Stimulated activated CD8-positive, alpha-beta memory T cell treated with anti-CD3 and anti-CD28 coated beads, Interleukin-15, amount 100 ng/mL, for 48 hours (primary cell): Measurements from ENCODE around the gene LCE3A.
"Not testable (repeated sequence)": the region's sequence is repeated elsewhere in the genome, so short reads cannot be mapped to it uniquely, and the experiment has no call there.

ENCODE experiments used
- DNase-seq, 2 donors: peaks; one replicate each; pipeline ENCODE4 v3.0.0-alpha.2; 2020; ENCODE audit warnings: low read depth in 2 of 2

LCE3A gene, protein sequence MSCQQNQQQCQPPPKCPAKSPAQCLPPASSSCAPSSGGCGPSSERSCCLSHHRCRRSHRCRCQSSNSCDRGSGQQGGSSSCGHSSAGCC

DNA sequence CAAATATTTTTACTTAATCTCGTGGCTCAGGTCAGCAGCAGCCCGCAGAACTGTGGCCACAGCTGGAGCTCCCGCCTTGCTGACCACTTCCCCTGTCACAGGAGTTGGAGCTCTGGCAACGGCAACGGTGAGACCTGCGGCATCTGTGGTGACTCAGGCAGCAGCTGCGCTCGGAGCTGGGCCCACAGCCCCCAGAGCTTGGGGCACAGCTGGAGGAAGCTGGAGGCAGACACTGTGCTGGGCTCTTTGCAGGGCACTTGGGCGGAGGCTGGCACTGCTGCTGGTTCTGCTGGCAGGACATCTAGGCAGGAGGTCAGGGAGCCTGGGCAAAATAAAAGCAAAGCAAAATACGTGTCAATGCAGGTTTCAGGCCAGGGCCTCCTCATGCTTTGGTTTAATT is at the start of gene LCE3A:
TSS of gene LCE3A (minus strand) at position 301 of the 400 bp plus-strand sequence. CDS start at position 301, 0 bp downstream.
- DNase-seq: peak in 1 of 2 donors; percentile 0

DNA sequence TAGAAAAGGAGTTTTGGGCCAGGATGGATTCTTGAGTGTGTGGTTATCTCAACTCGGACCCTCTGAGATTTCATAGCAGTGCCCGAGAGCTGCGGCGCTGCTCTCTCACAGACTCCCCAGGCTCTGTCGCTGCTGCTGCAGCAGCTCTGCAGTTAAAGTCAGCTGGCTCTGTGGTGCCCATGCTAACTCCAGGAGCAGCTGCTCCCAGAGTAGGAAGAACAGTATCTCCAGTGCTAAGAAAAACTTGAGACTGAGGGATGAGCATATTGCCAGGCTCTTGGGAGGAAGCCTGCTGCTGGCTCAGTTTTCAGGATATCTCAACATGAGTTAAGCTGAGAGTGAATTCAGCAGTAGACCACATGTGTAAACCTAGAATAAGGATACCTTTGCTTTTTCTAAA is 44.7 kb upstream of the LCE3A start:
- DNase-seq: no peak

DNA sequence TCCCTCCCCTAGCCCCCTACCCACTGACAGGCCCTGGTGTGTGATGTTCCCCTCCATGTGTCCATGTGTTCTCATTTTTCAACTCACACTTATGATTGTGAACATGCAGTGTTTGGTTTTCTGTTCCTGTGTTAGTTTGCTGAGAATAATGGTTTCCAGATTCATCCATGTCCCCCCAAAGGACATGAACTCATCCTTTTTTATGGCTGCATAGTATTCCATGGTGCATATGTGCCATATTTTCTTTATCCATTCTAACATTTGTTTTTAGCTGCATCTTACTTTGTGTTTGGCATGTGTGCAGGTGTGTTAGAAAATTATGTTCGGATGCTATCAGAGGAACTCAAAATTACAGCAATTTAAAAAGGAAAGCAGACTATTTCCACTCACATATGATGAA is 43.3 kb upstream of the LCE3A start:
- not testable (repeated sequence) for DNase-seq

DNA sequence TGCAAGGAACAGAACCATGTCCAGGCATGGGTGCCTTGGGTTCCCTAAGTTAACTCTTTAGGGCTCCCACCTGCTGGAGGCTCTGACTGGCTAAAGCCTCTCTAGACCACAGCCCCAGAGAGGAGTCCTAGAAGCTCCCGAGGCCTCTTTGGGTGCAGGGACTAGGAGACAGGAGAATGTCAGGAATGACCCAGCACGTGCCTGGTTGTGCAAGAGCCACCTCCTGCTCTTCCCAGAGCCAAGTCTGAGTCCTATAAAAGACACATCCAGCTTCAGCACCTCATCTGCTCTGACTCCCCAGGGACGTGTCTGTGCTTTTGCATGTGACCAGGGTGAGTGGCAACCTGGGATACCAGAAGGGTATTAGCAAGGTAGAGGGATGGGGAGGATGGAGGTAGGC is 40.2 kb upstream of the LCE3A start, which contains the start of gene LCE2D:
TSS of gene LCE2D (plus strand) at position 283 of the 400 bp plus-strand sequence. CDS start 726 bp downstream, outside the sequence.
- no peak for DNase-seq

DNA sequence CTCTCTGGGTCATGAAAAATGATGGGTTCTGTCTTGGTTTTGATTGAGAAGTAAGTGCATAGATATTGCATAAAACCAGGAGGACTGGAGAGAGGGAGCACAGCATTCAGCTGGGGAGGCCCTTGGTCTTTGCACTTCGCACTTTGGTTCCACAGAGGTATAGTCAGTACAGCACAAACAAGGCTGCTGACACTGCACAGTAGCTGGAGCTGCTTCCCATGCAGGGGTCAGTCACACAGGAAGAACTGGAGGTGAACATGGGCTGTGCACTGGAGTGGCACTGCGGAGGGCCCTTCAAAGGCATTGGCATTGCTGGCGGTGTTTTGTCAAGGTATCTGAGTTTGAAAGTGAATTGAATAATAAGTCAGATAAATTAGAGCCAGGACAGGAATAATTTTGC is 35.7 kb upstream of the LCE3A start:
- DNase-seq: no peak

DNA sequence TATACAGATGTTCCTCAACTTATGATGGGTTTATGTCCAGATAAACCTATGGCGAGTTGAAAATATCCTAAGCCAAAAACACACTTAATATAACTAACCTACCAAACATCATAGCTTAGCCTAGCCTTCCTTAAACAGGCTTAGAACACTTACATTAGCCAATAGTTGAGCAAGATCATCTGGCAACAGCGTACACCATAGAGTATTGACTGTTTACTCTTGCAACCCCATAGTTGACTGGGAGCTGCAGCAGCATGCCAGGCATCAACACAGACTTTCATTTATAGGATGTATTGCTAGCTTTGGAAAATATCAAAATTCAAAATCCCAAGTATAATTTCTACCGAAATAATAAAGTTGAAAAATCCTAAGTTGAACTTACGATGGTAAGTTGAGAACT is 34.8 kb upstream of the LCE3A start:
- DNase-seq: no peak

DNA sequence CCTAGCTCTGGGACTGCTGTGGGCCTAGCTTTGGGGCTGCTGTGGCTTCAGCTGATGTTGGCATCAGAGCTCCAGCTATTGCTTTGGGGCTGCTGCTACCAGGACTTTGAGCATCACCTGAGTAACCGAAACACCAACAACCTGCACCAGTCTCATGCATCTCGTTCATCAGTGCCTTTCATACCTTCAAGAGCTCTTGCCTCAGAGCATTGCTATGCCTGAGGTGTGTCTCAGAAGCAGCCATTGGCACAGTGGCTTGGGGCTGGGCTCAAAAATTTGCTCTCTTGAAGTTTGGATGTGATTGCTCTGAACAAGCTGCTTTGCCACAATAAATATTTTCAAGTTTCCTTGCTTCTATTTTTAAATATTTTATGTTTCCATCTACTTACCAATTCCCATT is 33.6 kb upstream of the LCE3A start:
- DNase-seq: no peak

DNA sequence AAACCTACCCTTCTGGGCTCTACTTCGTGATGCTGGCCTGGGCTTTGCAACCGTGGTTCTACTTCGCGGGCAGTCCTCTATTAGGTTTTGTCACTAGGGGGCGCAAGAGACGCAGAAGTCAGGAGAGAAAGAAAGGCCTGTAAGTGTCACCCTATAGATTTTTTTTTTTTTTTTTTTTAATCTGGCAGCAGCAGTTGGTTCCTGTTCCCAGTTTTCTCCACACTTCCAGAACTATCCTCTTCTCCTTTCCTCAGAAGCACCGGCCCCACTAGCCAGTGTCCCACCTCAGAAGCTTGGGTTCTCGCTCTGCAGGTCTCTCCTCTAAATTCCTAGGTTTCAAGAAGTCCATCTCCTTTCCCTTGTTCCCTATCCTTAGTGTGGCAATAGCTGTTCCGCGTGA is 31.2 kb upstream of the LCE3A start:
- peak; percentile 28 to 32 for DNase-seq

DNA sequence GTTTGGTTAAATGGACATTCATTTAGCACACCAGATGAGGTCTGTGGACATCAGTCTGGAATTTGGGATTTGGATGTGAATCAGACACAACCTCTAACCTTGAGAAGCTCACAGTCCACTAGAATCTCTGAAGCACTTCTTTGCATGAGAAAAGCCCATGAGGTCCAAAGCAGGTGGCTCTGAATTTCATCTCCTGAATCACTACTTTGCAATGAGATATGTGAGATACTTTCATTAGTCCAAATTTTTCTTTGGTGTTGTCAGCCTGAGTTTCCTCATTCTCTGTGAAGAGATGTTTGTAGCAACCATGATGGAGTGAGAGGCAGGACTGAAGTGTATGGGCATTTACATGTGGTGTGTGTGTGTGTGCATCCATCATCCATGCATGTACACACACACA is 23.8 kb upstream of the LCE3A start:
- no peak for DNase-seq

DNA sequence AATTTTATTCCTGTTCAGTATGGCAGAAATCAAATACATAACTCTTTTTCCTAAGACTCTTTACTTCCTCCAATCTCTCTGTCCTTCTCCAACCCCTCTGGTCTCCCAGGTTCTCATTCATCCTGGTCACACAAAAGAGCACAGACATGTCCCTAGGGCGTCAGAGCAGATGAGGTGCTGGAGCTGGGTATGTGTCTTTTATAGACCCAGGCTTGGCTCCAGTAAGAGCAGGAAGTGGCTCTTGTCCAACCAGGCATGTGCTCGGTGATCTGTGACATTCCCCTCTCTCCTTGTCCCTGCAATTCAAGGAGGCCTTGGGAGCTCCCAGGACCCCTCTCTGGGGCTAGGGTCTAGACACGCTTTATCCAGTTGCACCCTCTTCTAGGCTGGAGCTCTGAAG is 22.2 kb upstream of the LCE3A start:
- DNase-seq: no peak

DNA sequence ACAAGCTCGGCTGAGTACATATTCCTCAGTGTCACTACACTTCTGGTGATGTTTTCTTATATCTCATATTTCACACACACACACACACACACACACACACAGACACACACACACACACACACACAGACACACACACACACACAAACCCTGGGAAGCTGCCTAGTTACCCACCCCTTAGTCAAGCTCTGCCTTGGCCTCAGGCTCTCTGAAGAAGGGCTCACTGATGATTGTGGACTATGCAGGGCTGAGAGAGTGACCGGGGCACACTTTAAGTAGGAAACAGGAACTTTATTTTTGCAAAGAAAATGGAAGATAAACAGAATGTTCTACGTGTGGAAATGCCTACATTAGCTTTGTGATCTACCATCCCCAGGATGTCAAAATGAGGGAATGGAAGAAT is 21.0 kb upstream of the LCE3A start:
- DNase-seq: no peak

DNA sequence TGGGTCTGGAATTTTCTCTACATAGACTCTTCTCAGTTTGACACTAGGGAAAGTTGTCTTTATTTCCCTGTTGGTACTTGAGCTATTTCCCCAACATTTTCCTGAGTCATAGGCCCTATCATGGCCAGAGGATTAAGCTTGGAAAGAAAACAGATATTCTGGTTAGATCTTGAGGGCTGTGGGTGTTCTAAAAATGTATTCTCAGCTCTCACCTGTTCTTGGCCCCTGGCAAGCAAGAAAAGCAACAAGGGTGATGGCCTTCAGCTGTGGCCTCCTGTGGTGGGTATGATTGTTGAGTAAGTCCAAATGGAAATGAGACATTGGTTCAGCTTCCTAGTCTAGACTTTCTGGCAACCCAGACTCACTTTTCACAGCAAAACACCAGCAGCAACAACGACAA is 17.4 kb upstream of the LCE3A start:
- DNase-seq: no peak

DNA sequence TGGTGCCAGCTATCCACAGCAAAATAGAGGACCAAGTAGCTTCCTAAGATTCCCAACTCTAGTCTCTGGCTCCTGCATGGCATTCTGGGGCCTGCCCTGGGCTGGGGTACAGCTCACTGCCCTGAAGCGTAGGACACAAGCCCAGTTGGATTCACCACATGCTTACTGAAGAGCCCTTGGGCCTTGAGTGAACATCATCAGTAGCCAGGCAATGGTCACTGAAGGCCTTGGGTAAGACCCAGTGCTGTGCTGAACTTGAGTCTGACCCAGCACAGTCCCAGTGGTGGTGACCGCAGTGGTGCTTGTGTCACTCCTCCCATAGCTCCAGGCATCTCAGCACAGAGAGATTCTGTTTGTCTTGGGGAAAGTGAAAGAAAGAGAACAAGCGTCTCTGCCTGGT is 7.7 kb upstream of the LCE3A start:
- DNase-seq: no peak

DNA sequence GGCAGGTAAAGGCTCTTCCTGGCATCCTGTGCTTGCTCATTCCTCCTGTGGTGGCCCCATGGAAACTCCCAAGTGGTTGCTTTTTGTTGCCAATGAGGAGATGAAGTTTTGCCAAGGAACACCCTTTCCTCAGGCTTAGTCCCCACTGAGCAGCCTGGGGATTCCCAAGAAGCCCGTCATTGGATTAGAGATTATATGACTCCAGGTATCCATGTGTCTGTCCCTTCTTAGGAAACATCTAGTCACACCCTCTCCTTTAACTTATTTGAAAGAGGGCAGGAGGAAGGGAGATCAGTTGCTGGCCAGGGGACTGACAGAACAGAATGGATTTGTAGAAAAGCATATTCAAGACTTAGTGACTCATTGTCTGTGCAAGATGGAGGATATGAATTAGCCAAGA is 3.8 kb upstream of the LCE3A start:
- DNase-seq: no peak

DNA sequence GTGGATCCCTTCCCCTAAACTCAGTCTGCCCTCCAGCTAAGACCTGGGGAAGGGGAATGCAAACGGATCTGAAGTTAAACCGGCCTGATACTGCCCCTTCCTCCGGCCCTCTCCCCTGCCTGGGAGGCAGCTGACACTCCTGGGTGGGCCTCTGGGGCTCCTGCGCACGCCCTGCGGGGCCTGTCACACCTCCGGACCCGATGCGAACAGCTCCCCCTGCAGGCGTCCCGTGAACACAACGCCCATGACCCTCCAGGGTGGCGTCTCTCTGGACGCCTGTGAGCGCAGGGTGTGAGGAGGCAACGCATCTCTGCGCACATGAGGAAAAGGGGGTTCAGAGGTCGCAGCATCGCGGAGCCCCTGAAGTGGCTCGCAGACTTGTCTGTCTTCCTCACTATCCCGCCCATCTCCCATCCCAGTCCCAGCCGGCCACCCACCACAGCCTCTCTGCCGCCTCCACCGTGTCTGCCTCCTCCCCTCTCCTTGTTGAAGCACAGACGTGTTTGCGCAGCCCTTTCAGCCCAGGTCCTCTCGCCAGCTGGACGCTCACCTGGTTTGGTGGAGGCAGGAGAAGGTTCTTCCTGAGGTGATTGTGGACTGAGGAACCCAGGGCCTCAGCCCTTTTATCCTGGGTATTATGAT is 421 bp upstream of the LCE3A start:
- DNase-seq: peak; percentile 1 to 4

DNA sequence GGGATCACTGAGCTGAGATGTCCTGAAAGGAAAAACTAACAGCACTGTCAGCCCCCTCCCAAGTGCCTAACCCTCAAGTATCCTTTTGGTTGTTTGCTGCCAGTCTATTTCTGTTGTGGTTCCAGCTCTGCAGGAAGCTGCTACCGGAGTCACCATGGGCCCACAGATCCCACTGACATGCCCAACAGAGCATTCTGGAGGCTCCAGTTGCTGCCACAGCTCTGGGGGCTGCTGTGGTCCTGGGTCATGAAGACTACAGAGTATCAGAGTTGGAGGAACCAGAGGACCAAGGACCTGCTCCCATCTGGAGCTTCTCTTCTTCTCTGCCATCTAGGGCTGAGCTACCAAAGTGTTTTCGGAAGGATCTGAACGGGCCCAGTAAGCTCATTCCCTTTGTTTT is 910 bp downstream of the LCE3A start:
- no peak for DNase-seq

DNA sequence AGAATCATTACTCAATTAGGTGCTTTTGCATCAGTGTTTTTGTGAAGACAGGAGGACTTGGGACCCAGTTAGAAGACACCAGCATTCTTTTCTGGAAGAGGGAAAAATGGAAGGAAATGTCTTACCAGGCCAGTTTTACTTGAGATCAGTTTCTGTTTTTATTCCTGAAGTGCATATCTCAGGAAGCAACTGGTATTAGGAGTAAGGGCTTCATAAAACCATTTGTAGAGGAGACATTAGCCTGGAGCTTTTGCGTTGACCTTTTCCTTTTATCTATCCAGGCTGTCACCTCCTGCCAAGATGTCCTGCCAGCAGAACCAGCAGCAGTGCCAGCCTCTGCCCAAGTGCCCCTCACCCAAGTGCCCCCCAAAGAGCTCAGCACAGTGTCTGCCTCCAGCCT is 9.4 kb downstream of the LCE3A start, which contains the start of gene LCE3B:
TSS of gene LCE3B (plus strand) at position 301 of the 400 bp plus-strand sequence. CDS start at position 301, 0 bp downstream.
- DNase-seq: no peak

DNA sequence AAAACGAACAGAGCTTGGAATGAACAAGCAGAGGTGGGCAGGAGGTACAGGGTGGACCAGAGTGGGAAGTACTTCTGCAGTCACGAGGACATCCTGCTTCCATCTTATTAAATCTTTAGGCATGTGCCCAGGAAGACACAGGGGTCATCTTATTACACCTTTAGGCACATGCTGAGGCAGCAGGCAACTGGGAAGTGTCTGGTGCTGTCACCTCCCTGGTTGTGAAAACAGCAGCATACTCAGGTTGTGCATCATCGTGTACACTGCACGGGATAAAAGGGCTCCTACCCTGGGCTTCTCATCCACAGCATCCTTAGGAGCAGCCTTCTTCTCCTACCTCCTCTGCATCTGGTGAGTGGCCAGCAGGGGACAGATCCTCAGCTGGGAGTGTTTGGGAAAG is 23.0 kb downstream of the LCE3A start, which contains the start of gene LCE3C:
TSS of gene LCE3C (plus strand) at position 301 of the 400 bp plus-strand sequence. CDS start 498 bp downstream, outside the sequence.
- DNase-seq: no peak

DNA sequence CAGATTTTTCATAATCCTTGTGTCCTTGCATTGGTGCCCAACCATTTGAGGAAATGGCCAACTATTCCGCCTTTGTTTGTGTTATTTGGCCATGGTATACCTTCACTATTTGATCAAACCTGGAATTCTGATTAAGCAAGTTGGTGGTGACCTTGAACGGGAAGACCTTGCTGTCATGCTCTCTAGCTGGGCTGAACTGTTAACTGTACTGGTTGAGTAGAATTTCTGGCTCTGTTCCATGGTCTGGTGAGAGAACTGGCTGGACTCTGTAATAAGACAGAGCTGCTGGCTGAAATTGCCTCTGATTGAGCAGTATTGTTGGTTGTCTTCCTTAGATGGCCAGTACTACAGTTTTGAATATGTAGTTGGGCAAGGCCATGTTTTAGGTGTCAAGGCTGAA is 25.9 kb downstream of the LCE3A start:
- DNase-seq: no peak

DNA sequence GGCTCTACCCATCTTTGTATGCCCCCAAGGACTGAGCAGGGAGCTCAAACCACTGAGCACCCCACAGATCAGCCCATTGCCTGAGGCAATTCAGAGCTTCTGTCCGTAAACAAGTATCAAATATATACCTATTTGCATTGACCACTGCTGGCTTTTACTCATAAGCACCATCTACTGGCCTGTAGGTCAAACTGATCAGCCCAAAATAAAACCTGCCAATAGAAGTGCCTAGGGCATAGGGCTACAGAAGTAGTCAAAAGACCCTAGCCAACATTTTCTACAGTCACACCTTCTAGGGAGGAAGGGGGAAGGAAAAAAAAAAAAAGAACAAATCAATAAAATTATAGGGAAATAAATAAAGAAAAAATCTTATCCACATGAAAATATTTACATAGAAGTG is 37.3 kb downstream of the LCE3A start:
- DNase-seq: no peak

DNA sequence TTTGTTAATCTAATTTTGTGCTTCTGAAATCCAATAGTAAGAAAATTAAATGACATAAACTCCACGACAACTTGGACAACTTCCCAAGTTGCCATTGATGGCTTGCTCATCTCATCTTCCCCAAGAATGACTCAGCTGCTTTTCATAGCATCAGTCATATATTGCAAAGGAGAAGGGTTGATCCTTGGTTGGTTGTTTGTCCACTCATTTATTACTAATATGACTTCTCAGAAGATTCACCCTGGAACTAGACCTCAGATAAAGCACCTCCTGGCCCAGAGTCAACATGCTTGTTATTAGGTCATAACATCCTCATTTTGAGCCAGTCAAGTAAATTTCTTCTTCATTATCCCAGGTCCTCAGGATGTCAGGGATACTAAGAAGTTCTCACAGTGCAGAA is 40.3 kb downstream of the LCE3A start:
- no peak for DNase-seq

DNA sequence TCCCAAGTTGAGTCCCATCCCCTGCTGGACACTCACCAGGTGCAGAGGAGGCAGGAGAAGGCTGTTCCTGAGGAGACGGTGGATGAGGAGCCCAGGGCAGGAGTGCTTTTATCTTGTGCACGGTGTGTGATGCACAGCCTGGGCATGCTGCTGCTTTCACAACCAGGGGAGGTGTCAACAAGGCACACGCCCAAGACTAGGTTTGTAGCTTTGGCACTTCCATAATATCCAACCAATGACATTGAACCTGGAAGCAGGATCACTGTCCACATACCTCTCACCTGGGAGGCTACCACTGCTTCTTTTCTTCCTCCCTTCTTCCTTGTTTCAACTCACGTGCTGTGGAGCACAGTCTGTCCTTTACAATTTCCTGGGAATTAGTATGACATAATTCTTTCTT is 42.5 kb downstream of the LCE3A start, which contains the start of gene LCE3D:
TSS of gene LCE3D (minus strand) at position 84 of the 400 bp plus-strand sequence. CDS start 580 bp downstream, outside the sequence.
- DNase-seq: no peak

DNA sequence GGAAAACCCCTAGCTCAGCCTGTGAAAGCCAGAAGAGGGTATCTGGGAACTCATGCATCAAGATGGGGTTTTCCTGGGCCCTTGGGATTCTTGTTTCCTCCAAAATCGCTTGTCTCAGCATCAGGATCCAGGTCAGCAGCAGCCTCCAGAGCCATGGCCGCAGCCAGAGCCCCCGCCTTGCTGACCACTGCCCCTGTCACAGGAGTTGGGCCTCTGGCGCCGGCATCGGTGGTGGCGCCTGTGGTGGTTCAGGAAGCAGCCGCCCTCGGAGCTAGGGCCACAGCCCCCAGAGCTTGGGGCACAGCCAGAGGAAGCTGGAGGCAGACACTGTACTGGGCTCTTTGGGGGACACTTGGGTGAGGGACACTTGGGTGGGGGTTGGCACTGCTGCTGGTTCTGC is 43.4 kb downstream of the LCE3A start:
- not testable (repeated sequence) for DNase-seq

DNA sequence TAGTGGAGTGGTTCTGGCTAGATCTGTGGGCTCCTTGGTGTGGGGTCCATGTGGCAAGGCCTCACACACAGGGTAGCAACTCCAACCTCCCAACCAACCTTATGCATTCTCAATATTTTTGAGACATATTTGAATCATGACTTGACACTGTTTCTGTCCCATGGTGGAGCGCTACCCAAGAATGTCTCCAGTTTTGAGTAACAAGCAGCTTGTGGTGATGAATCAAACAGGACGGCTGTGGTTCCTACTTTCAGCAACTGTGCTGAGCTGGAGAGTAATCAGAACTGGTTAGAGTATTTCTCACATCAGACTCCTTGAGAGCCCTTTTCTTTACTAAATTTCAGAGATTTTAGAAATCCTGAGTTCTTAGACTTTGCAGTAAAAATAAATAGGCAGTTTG is 45.7 kb downstream of the LCE3A start:
- DNase-seq: peak in 1 of 2 donors; percentile 8
